BJ (cell line): ENCODE results near the gene NDUFS1. TPM values are rescaled to one million over a fixed set of nuclear protein-coding genes. Genes with fewer than 3 reads are reported as not detected.

Source experiments
- CTCF ChIA-PET: fragments of 350-600 bp; formaldehyde crosslinking; extraction: SDS; loops from one replicate; lab custom pipeline; 2021; ENCODE audit warnings: antibody characterized with exemption, inconsistent platforms; lab: Yijun Ruan, JAX
- POLR2A ChIA-PET: fragments of 300-600 bp; sonication (Branson Sonifier 250); formaldehyde crosslinking; extraction: SDS; loops from one replicate; lab custom pipeline; 2021; ENCODE audit warnings: antibody characterized with exemption; lab: Charles Lee
- DNase-seq: peaks from one replicate; pipeline ENCODE4 v3.0.0-alpha.2; 2011; ENCODE audit warnings: low read depth
- H3K27me3 ChIP-seq: 2 replicates; pipeline ENCODE4 v1.6.0; 2011; ENCODE audit warnings: low read length; ENCODE audit not compliant: control insufficient read depth, insufficient read depth
- H3K36me3 ChIP-seq: 2 replicates; pipeline ENCODE4 v1.5.1; 2011; ENCODE audit warnings: low read length; ENCODE audit not compliant: control insufficient read depth, insufficient read depth
- H3K4me3 ChIP-seq: 2 replicates; pipeline ENCODE4 v1.5.1; 2011; ENCODE audit warnings: low read depth, mild to moderate bottlenecking, control low read depth, low read length
- CTCF ChIP-seq: IDR thresholded peaks from 2 replicates; pipeline ENCODE4 v1.5.1; 2011; ENCODE audit warnings: low read depth, mild to moderate bottlenecking, control low read depth, inconsistent platforms, low read length, moderate library complexity; ENCODE audit not compliant: insufficient read depth
- polyA plus RNA-seq: library from polyadenylated mRNA; depleted of rRNA; stranded (reverse); fragments of >200 nt; gene quantifications from 2 replicates; pipeline ENCODE4 v1.2.3, GENCODE V29; 2011

Gene NDUFS1
- polyA plus RNA-seq, 1 experiment, result 79.9 TPM

GRCh38 chr2:206150631-206151030, 8.6 kb downstream of the NDUFS1 start:
- ChIA-PET CTCF (no interaction called here), POLR2A (no interaction called here)
- Histone ChIP-seq H3K36me3 (peaks cover 3% of the 10 kb centered on the region), H3K27me3 (no peaks in the 10 kb centered on the region), H3K4me3 (no peak overlapping the region)
- TF ChIP-seq CTCF, result no peak
- no peak for DNase-seq

- ChIA-PET POLR2A (no interaction called here), CTCF (no interaction called here)
- Histone ChIP-seq H3K36me3 (peaks cover 3% of the 10 kb centered on the region), H3K4me3 (no peak overlapping the region), H3K27me3 (no peaks in the 10 kb centered on the region)
- no peak for DNase-seq
- no peak for TF ChIP-seq CTCF
Measured at GRCh38 chr2:206150168-206150567, 9.1 kb downstream of the NDUFS1 start.

- H3K4me3 ChIP-seq, result no peak overlapping the region
- ChIA-PET POLR2A (no interaction called here), CTCF (no interaction called here)
- no peak for TF ChIP-seq CTCF
- DNase-seq, result no peak
- no peaks in the 10 kb centered on the region for H3K27me3 ChIP-seq
- peaks cover 3% of the 10 kb centered on the region for H3K36me3 ChIP-seq
Measured at GRCh38 chr2:206149330-206149729, 9.9 kb downstream of the NDUFS1 start.

- H3K27me3 ChIP-seq, result no peaks in the 10 kb centered on the region
- DNase-seq, result no peak
- CTCF ChIA-PET, result interaction anchor here (1.1 kb wide), 1 partner anchor 30 kb away, joined by 3 read pairs; no protein-coding TSS in a partner anchor
- TF ChIP-seq CTCF, result no peak
- no peak overlapping the region for H3K4me3 ChIP-seq
- H3K36me3 ChIP-seq, result peaks cover 3% of the 10 kb centered on the region
- POLR2A ChIA-PET, result no interaction called here
Measured at GRCh38 chr2:206145665-206146064, 13.6 kb downstream of the NDUFS1 start.

GRCh38 chr2:206144383-206144782, 14.9 kb downstream of the NDUFS1 start:
- CTCF ChIA-PET, result interaction anchor here (0.6 to 1.1 kb wide), 3 partner anchors 29 to 131 kb away, joined by 3 to 4 read pairs (median 4); no protein-coding TSS in a partner anchor
- Histone ChIP-seq H3K36me3 (peaks cover 4% of the 10 kb centered on the region), H3K27me3 (no peaks in the 10 kb centered on the region), H3K4me3 (no peak overlapping the region)
- no peak for TF ChIP-seq CTCF
- no peak for DNase-seq
- POLR2A ChIA-PET, result no interaction called here
